IPS DF 6.9 (cell line): ENCODE data around the gene ZRANB3.
"Not testable (repeated sequence)": the region's sequence is repeated elsewhere in the genome, so short reads cannot be mapped to it uniquely, and the experiment has no call there.

Experiments used
- DNase-seq: peaks from one replicate; pipeline ENCODE4 v3.0.0-alpha.2; 2013; ENCODE audit warnings: low read depth, low spot score
- H3K27ac ChIP-seq: one replicate; pipeline ENCODE4 v1.5.1; 2013; ENCODE audit warnings: low read length, control low read depth
- H3K27me3 ChIP-seq: 2 replicates; pipeline ENCODE4 v1.6.1; 2013; ENCODE audit warnings: mild to moderate bottlenecking, low read length; ENCODE audit not compliant: control insufficient read depth, insufficient read depth
- H3K36me3 ChIP-seq: 2 replicates; pipeline ENCODE4 v1.6.1; 2013; ENCODE audit warnings: low read length; ENCODE audit not compliant: control insufficient read depth, insufficient read depth
- H3K4me1 ChIP-seq: 2 replicates; pipeline ENCODE4 v1.6.1; 2013; ENCODE audit warnings: low read length; ENCODE audit not compliant: control insufficient read depth, insufficient read depth
- H3K4me3 ChIP-seq: 2 replicates; pipeline ENCODE4 v1.5.1; 2013; ENCODE audit warnings: mild to moderate bottlenecking, low read length
- H3K9me3 ChIP-seq: 2 replicates; pipeline ENCODE4 v1.6.1; 2013; ENCODE audit warnings: low read length, inconsistent platforms; ENCODE audit not compliant: control insufficient read depth, insufficient read depth
- WGBS: extraction: QIAGEN DNeasy Blood & Tissue Kit; methylation state at CpG from one replicate; pipeline ENCODE4 v1.1.7; 2013; ENCODE audit warnings: mixed read lengths, missing lambda C conversion rate; ENCODE audit not compliant: insufficient read length, insufficient coverage; 5-methylcytosine and 5-hydroxymethylcytosine counted together

ZRANB3 gene

DNA sequence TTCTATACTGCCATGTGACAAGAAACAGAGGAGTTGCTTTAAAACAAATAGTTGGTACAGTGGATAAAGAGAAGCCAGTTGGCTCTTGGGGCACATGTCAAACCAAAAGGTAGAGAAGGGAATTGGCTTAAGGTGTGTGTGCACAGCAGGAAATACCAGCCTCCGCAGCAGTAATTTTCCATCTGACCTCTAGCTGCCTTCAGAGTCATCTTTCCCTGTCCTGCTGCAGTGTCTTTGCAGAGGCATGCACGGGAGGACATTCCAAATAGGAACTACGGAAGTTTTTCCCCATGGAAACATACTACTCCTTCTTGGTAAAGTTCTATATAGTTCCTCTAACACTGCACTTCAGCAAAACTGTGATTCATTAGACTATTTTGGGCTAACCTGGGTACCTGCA, 379.4 kb downstream of the ZRANB3 start:
- Histone ChIP-seq H3K27ac (no peak overlapping the region), H3K27me3 (no peaks in the 10 kb centered on the region), H3K4me3 (no peak overlapping the region), H3K4me1 (no peaks in the 10 kb centered on the region), H3K36me3 (peaks cover 6% of the 10 kb centered on the region; the same call in 1 of the 2 replicates), H3K9me3 (no peaks in the 10 kb centered on the region)
- WGBS, result no CpG with 5 or more reads among the region's 3 CpGs
- DNase-seq, result no peak

DNA sequence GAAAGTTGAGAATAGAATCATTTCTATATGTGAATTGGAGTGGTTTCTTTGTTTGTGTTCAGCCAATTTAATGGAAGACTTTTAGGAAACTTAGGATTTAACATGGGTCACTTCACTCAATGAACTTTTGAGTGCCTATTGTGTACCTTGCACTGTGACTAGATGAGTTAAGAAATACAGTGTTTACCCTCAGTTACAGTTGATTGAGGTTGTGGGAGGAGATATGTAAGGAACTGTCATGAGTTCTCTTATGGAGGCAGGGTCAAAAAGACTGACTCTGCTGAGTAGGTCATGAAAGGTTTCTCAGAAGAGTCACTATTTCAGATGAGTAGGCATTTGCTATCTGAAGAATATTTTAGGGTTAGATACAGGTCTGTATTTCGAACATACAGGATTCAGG, 380.3 kb downstream of the ZRANB3 start:
- Histone ChIP-seq H3K4me1 (no peaks in the 10 kb centered on the region), H3K9me3 (no peaks in the 10 kb centered on the region), H3K36me3 (peaks cover 6% of the 10 kb centered on the region; the same call in 1 of the 2 replicates), H3K4me3 (no peak overlapping the region), H3K27ac (no peak overlapping the region), H3K27me3 (no peaks in the 10 kb centered on the region)
- WGBS, result no CpG with 5 or more reads among the region's 1 CpG
- DNase-seq, result no peak

DNA sequence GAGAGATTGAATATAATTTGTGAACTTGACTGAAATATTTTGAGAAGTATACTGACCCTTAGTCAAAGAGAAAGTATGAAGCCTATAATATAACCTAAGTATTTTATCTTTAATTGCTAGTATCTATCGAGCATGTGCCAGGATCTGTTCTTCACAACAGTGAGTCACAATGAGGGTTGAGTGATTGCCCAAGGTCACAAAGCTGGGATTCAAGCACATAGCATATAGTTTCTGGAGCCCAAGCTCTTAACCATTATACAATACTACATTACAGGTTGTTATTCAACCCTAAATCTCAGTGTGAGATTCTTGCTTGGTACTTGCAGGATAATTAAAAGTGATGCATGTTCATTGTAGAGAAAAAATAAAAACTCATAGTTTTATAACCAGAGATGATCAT, 381.8 kb downstream of the ZRANB3 start:
- Histone ChIP-seq H3K9me3 (no peaks in the 10 kb centered on the region), H3K27me3 (no peaks in the 10 kb centered on the region), H3K4me1 (no peaks in the 10 kb centered on the region), H3K27ac (no peak overlapping the region), H3K4me3 (no peak overlapping the region), H3K36me3 (peaks cover 6% of the 10 kb centered on the region; the same call in 1 of the 2 replicates)
- DNase-seq, result no peak
- WGBS, result no CpG with 5 or more reads among the region's 1 CpG

DNA sequence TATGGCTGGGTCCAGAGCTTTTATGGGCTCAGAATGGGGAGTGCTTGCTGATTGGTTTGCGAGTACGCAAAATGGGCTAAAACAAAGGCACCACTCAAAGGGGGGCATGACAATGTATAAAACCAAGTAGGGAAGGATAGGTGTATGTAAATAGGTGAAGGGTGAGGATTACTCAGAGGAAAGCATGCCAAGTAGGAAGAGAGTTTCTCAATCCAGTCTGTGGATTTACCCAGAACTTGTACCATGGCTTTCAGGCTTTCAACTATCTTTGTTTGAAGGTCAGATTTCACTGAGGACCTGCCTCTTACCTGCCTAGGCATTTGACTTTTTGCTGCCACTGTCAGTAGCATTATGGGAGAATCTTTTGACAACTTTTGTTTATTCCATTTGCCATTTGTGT, 386.7 kb downstream of the ZRANB3 start:
- Histone ChIP-seq H3K9me3 (no peaks in the 10 kb centered on the region), H3K36me3 (no peaks in the 10 kb centered on the region), H3K27ac (no peak overlapping the region), H3K27me3 (no peaks in the 10 kb centered on the region), H3K4me3 (no peak overlapping the region), H3K4me1 (no peaks in the 10 kb centered on the region)
- no peak for DNase-seq
- WGBS, result no CpG with 5 or more reads among the region's 2 CpGs

DNA sequence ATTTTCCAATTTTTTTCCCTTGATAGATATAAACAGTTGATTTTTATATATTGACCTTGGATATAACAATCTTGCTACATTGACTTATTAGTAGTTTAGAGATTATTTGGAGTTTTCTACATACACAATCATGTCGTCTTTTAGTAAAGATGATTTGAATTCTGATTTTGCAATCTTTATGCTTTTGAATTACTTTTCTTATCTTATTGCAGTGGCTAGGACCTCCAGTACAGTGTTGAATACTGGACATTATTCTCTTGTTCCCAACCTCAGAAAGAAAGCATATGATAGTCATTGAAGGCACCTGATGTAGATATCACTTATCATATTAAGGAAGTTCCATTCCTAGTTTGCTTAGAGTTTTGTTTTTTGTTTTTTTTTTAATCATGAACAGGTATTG, 388.7 kb downstream of the ZRANB3 start:
- Histone ChIP-seq H3K27ac (no peak overlapping the region), H3K4me3 (no peak overlapping the region), H3K4me1 (no peaks in the 10 kb centered on the region), H3K27me3 (no peaks in the 10 kb centered on the region), H3K9me3 (no peaks in the 10 kb centered on the region), H3K36me3 (no peaks in the 10 kb centered on the region)
- no CpG with 5 or more reads among the region's 1 CpG for WGBS
- DNase-seq, result no peak

DNA sequence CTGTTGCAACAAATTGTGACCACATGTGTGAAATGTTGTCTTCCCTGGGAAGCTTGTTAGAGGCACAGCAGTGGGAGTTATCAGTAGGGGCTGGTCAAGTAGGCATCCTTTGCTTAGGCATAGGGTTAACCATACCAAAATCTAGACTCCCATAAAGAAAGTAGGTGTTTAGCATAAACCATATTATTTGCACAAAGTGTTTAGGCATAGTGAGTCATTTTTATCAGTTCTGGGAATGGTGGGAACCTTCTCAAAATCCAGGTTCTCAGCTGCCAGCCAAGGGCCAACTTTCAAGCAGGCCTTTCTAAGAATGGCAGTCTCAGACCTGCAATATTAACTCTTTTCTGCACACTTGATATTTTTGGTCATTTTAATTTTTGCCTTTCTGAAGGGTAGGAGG, 390.4 kb downstream of the ZRANB3 start:
- H3K27ac ChIP-seq, result no peak overlapping the region
- no peaks in the 10 kb centered on the region for H3K27me3 ChIP-seq
- H3K4me3 ChIP-seq, result no peak overlapping the region
- no peaks in the 10 kb centered on the region for H3K36me3 ChIP-seq
- DNase-seq, result no peak
- no peaks in the 10 kb centered on the region for H3K4me1 ChIP-seq
- H3K9me3 ChIP-seq, result no peaks in the 10 kb centered on the region

DNA sequence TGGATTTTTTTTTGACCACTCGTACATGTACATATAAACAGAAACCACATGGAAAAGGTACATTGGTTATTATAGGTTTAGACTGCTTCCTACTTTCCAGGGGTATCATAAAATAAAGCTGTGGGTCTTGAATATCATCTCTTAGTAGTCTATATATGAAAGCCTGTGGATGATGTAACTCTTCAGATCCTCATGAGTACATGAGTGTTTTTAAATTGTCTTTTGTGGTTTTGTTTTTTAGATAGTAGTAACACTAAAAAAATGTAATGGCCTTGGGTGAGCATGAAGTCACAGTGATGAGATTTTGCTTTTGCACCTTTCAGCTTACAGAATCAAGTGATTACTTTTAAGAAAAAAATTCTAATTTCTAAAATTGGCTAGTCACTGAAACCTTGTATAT, 398.7 kb downstream of the ZRANB3 start:
- Histone ChIP-seq H3K36me3 (peaks cover 2% of the 10 kb centered on the region; the same call in 1 of the 2 replicates), H3K4me1 (no peaks in the 10 kb centered on the region), H3K9me3 (no peaks in the 10 kb centered on the region), H3K4me3 (no peak overlapping the region), H3K27me3 (no peaks in the 10 kb centered on the region), H3K27ac (no peak overlapping the region)
- no CpG with 5 or more reads among the region's 1 CpG for WGBS
- no peak for DNase-seq

DNA sequence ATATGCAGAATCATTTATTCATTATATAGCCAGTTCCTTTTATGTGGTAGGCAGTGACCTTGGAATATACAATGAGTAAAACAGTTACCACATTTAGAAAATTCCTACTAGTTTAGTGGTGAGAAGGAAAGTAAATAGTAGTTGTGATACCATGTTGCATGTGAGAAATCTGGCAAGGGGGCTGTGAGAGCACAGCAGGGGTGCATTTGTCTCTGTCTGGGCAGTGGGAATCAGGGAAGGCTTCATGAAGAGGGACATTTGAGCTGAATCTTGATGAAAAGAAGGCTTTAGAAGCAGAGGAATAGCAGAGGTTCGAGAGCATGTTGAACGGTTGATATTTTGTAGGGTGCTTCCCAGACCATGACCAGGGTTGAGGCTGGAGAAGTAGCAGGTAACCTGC, 400.3 kb downstream of the ZRANB3 start:
- H3K27ac ChIP-seq, result no peak overlapping the region
- peaks cover 2% of the 10 kb centered on the region; the same call in 1 of the 2 replicates for H3K36me3 ChIP-seq
- no peak for DNase-seq
- no CpG with 5 or more reads among the region's 2 CpGs for WGBS
- no peaks in the 10 kb centered on the region for H3K4me1 ChIP-seq
- no peaks in the 10 kb centered on the region for H3K9me3 ChIP-seq
- no peaks in the 10 kb centered on the region for H3K27me3 ChIP-seq
- H3K4me3 ChIP-seq, result no peak overlapping the region

DNA sequence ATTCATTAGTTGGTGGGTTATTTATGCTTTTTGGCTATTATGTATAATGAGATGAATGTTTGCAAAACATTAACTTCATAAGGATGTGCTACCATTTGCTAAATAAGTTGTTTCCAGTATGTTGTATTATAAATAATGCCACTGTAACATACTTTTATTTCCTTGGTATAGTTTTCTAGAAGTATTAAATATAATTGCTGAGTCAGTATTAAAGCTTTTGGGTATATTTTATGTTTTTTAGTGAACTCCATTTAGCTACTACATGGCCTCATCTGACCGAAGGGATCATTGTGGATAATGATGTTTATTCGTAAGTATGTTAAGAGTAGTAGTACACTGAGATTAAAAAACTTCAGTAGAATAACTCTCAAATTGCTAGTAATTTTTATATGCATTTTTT, 405.1 kb downstream of the ZRANB3 start:
- H3K27ac ChIP-seq, result no peak overlapping the region
- no peaks in the 10 kb centered on the region for H3K27me3 ChIP-seq
- no peaks in the 10 kb centered on the region for H3K9me3 ChIP-seq
- no peaks in the 10 kb centered on the region for H3K4me1 ChIP-seq
- no peak for DNase-seq
- H3K4me3 ChIP-seq, result no peak overlapping the region
- no peaks in the 10 kb centered on the region; the same call in 1 of the 2 replicates for H3K36me3 ChIP-seq
- no CpG with 5 or more reads among the region's 2 CpGs for WGBS

DNA sequence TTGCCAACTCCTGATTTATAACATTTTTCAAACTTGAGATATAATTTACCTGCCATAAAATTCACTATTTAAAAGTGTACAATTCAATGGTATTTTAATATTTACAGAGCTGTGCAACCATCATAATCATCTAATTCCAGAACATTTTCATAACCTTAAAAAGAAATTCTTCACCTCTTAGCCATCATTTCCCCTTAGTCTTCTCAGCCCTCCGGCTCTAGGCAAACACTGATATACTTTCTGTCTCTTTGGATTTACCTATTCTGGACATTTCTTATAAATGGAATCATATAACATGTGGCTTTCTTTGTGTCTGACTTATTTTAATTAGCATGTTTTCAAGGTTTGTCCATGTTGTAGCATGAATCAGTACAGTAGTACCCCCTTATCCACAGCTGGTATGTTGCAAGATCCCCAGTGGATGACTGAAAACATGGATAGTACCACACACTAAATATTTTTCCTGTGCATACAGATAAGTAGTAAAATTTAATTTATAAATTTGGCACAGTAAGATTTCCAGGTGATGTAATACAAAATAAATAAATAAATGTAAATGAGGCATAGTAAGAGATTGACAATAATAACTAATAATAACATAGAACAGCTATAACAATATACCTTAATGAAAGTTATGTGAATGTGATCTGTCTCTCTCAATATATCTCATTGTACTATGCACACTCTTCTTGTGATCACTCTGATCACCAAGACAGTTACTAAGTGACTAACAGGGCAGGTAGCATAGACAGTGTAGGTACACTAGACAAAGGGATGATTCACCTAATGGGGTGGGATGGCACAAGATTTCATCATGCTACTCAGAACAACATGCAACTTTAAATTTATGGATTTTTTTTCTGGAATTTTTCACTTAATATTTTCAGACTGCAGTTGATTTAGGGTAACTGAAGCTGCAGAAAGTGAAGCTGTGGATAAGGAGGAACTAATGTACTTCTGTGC, 405.8 kb downstream of the ZRANB3 start:
- WGBS, result no CpG with 5 or more reads among the region's 1 CpG
- H3K36me3 ChIP-seq, result no peaks in the 10 kb centered on the region; the same call in 1 of the 2 replicates
- no peak overlapping the region for H3K27ac ChIP-seq

DNA sequence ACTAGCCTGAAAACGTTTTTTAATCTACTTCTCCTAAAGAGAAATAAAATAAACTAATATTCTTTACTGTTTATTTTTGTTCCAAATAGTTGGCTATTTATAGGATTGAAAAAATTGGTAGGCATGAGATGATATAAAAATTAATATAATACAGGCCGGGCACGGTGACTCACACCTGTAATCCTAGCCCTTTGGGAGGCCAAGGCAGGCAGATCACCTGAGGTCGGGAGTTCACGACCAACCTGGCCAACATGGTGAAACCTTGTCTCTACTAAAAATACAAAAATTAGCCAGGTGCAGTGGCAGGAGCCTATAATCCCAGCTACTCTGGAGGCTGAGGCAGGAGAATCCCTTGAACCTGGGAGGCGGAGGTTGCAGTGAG, 409.4 kb downstream of the ZRANB3 start:
- H3K36me3 ChIP-seq, H3K4me1 ChIP-seq, H3K9me3 ChIP-seq, DNase-seq, H3K27ac ChIP-seq, H3K27me3 ChIP-seq, H3K4me3 ChIP-seq: not testable (repeated sequence)
- WGBS, result no CpG with 5 or more reads among the region's 6 CpGs

More for the DNA sequence above, 405.8 kb downstream of the ZRANB3 start:
- H3K4me1 ChIP-seq, result no peaks in the 10 kb centered on the region
- H3K9me3 ChIP-seq, result no peaks in the 10 kb centered on the region
- DNase-seq, result no peak
- H3K4me3 ChIP-seq, result no peak overlapping the region
- no peaks in the 10 kb centered on the region for H3K27me3 ChIP-seq
